NCI-H2107 treated with DMSO at 0.1 percent for 48 hours (cell line): ENCODE data around the gene SELENON.

ENCODE experiments used
- DNase-seq: peaks from one replicate; lab custom pipeline; 2025; ENCODE audit not compliant: unreplicated experiment; lab: John Stamatoyannopoulos, UW

SELENON gene

DNA sequence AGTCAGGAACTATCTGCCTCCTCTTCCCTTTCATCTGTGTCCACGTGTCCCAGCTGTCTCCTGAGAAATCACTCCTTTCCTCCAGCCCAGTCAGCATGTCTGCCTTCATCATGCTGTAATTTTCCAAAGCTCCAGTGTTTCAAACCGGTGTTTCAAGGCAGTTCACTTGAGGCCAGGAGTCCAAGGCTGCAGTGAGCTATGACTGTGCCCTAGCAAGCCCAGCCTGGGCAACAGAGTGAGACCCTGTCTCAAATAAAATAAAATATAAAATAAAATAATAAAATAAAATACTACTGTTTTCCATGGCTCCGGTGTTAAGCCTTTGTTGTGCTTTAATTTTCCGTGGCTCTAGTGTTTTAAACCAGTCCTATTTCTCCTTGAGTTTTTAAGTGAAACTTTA is 7.9 kb upstream of the SELENON start:
- DNase-seq, result no peak

DNA sequence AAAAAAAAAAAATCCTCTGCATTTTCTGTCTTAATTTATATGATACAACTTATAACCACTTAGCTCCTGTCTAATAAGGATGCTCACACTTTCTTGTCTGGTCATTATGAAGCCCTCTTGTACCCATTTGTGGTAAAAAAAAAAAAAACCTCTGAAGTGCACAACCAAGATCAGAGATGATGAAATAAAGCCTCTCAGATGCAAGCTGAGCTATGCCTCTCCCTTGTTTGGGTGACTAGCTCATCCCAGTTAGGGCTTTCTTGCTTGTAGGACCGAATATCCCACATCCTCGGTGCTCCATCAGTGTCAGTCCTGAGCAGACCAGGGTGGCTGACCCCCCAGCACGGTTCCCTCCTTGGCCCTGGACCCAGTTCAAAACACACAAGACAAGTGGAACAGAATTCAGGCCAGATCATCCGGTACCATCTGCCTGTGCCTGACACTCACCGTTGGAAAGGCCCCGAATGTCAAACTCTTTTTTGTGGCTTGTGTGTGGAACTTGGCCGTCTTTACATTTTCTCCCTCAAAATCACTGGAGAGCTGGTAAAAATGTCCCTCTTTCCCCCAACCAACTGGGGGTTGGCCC is 6.3 kb upstream of the SELENON start:
- no peak for DNase-seq

DNA sequence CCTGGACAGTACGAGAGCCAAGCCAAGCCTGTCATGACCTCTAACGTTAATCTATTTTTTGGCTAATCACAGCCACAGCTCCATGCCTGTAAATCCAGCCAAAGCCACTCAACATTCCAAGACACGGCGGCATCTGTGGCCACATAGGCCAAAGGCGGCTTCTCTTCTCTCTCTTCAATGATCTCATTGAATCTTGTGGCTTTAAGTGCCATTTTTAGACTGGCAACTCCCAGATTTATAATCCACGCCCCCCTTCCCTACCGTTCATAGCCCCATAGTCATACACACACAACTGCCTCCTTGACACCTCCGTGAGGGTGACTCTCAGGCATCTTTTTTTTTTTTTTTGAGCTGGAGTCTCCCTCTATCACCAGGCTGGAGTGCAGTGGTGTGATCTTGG is 5.7 kb upstream of the SELENON start:
- DNase-seq, result no peak

DNA sequence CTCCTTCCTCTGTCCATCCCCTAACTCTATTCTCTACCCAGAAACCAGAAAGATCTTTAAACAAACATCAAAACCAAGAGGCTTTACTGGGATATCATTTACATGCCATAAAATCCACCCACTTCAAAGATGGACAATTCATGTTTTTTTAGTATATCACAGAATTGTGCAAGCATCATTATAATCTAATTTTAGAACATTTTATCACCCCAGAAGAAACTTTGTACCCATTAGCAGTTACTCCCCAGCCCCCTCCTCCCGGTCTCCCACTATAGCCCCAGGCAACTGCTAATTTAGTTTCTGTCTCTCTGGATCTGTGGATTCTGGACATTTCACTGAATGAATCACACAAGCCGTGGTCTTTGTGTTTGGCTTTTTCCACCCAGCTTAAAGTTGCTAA is 4.8 kb upstream of the SELENON start:
- no peak for DNase-seq

DNA sequence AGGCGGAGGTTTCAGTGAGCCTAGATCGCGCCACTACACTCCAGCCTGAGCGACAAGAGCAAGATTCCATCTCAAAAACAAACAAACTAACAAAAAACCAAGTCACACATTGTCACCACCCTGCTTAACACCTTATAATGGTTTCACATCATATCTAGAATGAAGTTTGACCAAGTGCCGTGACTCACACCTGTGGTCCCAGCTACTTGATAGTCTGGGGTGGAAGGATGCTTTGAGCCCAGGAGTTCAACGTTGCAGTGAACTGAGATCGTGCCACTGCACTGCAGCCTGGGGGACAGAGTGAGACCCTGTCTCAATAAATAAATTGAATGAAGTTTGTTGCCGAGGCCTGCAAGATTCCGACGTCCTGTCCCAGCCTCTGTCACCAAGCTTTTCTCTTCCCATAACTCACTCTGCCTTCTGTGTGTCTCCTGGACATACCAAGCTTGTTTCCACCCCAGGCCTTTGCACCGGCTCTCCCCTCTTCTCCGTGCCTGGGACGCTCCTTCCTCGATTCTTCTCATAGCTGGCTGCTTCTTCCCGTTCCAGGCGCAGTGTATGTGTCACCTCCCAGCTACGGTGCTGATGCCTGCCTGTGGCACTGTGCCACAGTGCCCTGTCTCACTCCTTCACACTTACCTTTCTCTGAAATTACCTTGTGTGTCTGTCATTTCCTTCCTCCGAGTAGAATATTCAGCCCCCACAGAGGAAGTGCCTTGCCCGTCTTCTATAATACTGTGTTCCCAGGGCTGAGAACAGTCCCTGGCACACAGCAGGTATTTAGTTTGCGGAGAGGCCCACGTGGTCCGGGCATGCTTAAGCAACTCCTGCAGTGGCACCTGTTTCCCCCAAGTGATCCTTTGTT is 3.8 kb upstream of the SELENON start:
- peak; percentile 91 for DNase-seq

DNA sequence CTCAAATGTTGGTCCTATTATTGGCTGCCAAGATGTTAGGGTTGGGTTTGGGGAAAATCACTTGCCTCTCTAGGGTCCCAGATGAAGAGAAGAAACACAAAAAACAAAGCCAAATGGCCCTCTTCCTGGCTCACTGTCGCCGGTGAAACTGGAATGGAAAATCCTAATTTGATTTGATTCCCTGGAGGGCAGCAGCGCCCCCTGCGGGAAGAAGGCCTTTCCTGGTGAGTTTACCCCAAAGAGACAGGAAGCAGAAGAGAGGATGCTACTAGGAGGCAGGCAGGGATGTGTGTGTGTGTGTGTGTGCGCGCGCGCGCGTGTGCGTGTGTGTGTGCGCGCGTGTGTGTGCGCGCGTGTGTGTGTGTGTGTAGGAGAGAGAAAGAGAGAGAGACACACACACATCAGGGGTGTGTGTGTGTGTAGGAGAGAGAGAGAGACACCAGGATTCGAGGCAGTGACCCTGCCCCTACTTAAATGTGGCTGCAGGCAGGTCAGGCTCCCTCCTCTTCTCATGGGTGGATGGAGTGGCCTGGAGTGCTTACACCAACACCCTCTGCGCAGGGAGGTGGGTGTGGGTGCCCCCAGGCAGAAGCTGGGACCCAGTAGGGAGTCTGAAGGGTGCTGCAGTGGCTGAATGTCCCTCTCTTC is 3.1 kb upstream of the SELENON start:
- DNase-seq, result peak; percentile 91

DNA sequence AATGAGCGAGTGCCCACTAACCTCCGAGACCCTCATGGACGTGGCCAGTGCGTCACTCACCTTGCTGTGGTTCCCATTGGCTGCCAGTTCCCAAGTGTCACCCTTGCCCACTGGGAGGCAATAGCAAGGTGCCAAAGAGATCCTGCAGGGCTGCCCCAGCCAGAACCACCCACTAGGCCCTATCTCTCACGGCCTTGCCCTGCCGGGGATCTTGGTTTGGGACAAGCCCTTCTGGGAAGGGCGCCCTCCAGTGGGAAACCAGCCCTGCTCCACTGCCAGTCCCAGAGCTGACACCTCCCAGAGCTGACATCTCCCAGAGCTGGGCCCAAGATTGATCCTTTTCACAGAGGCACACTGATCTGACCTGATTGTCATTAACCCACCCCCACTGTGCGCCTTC is 2.1 kb upstream of the SELENON start:
- DNase-seq, result no peak

DNA sequence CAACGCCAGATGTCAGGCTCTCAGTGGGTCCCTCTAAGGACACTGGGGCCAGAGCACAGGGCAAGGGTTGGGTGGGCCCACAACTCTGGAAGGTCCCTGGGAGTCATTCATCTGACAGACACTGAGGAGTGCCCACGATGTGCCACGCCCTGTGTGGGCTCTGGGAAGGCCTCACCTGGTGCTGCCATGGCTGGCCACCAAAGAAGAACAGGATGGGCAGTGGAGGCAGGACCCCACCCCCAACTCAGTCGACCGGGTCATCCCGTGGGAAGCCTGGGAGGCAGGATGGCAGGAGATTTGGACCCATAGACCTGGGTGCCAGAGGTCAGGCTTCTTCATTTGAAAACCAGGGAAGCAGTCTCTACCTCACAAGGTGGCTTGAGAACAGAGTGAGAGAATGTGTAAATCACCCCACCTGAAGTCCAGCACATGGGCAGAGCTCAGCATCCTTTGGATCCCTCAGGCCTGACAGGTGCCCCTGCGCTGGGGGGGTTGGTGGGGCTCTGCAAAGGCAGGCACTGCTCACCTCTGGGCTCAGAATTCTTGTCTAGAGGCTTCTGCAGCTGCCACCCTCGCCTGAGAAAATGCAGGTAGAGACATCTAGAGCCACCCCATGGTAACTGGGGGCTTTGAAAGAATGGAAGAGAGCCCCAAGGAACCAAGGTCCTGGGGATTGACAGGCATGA is 1.2 kb upstream of the SELENON start:
- no peak for DNase-seq

DNA sequence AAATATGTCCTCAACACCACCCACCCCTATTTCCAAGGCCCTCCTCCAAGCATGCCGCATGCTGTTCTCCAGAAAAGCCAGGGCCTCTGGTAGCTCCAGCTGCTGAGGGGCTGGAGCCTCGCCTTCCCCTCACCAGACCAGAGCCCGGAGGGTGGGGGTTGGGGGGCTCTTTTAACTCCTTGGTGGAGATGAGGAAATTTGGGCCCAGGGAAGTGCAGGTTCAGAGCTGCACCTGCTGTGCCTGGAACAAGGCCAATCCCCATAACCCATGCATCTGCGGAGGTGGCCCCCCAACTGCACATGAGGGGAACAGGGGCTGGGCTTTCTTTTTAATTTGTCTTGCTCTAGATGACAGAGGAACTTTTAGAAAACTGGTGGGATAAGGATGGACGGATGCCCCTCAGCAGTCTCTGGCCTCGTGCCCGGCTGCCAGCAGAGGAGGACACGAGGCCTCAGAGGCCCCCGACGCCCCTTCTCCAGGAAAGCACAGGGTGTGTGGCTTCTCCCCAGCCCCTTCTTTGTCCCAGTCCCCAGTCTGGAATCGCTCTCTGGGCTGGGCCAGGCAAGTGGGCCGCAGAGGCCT is 550 bp upstream of the SELENON start:
- DNase-seq, result no peak

DNA sequence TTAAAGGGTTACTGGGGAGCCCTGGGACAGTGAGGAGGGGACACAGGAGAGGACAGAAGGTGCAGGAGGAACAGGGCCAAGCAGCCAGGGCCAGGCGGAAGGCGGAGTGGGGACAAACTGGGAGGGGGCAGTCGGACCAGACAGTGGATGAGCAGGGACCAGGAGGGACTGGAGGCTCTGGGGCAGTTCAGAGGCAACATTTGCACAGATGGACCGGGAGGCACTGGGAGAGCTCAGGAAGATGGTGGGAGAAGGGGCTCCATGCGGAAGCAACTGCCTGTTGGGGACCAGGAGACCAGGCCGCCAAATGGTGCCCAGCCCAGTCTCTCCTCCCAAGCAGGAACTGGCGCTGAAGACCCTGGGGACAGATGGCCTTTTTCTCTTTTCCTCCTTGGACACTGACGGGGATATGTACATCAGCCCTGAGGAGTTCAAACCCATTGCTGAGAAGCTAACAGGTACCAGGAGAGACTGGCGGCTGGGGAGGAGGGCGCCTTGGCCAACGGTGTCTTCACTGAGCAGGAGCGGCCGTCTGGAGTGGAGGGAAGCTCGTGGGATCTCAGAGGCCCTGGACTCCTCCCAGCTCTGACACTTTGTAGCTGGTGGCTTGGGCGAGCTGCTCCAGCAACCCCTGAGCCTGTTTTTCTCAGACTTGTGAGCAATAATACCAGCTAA is 847 bp downstream of the SELENON start:
- DNase-seq, result no peak

DNA sequence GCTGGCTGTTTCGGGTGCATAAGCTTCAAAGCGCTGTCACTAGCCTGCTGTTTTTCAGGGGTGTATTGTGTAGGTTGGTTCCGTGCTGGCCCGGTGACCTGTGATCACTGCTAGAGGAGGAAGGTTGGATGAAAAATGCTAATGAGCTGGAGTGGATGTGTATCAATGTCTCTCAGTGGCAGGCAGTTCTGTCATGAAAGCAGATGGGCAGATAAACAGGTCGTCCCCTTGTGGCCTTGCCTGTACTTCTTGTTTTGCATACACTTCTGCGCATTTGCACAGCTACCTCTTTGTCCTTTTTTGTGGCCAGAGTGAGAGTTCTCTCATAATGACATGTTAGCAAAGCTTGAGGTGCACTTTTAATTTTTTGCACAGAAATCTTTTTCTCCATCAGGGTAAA is 2.9 kb downstream of the SELENON start:
- no peak for DNase-seq

DNA sequence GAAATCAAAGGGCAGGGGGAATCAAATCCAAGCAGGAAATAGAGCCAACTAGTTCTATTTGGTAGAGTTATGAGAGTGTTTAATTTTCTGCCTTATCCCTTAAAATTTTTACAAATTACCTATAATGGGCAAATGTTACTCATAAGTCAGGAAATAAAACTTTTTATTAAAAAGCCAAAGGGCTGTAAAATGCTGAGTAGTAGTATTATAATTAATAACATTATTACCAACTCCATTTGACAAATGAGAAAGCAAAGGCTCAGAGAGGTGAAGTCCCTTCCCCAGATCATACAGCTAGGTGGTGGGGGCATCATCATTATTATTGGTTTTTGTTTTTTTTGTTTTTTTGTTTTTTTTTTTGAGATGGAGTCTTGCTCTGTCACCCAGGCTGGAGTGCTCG is 3.4 kb downstream of the SELENON start:
- no peak for DNase-seq

DNA sequence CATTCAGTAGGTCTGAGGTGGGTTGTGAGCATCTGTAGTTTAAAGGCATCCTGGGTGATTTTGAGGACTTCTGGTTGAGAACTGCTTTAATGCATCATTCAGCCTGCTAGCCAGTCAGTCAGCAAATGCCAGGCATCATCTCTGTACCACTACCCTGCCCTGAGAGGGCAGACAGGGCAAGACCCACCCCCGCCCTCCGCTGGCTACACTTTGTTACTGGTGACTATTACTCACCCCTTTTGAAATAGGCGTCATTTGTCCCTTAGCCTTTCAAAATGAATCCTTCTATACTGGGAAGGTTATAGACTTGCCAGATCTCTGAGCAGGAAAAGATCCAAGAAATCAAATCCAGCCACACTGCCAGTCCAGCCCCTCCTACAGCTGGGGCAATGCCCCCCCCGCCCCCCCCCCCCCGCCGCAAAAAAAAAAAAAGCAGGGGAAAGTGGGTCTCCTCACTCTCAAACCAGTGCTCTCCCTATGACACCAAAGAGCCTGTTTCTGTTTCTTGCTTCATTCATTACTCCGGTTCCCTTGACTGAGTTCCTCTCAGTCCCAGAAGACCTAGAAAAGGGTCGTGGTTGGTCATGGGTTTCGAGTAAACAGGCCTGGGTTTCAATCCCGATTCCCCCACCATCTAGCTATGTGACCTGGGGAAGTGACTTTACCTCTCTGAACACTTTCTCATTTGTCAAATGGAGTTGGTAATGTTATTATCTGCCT is 4.4 kb downstream of the SELENON start:
- DNase-seq, result no peak

DNA sequence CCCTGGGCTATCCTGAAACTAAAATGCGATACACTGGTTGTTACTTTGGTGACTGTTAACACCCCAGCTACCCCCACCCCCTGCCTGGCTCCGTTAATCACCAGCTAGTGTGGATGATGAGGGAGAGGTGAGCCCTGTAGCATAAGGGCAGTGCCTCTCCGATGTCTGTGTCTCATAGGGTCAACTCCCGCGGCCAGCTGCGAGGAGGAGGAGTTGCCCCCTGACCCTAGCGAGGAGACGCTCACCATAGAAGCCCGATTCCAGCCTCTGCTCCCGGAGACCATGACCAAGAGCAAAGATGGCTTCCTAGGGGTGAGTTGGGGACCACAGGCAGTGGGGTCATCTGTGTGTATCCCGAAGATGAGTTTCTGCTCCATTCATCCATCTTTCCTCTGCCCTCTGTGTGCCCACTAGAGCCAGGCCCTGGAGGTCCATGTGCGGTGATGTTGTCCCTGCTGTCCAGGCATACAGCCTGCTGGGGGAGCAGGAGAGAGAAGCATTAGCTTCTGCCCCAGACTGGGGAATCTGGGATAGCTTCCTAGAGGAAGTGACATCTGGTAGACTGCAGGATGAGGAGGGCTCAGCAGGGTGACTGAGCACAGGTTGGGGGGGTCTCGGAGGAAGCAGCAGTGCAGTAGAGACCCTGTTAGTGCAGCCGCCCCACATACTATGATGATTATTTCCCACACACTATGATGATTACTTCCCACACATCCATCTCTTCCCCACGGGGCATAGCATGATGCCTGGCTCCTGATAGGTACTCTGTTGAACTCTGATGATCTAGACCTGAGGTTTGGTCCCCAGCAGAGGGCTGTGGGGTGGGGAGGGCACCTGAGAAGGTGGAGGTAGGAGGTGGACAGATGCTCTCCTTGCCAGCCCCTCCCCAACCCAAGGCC is 5.2 kb downstream of the SELENON start:
- DNase-seq, result no peak

DNA sequence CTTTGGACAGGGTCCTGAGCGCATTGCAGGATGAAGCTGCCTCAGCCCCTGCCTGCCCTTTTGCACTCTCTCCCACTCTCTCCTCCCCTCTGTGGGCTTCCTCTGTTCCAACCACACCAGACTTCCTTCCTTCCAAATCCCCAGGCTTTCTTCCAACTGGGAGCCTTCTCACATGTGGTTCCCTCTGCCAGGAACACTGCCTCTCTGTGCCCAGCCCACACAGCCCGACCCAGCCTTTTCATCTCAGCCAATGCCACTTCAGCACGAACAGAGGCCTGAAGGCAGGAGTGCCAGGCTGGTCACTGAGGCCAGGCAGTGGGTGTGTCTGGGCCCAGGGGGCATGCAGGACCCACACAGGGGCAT is 5.9 kb downstream of the SELENON start:
- DNase-seq, result no peak

DNA sequence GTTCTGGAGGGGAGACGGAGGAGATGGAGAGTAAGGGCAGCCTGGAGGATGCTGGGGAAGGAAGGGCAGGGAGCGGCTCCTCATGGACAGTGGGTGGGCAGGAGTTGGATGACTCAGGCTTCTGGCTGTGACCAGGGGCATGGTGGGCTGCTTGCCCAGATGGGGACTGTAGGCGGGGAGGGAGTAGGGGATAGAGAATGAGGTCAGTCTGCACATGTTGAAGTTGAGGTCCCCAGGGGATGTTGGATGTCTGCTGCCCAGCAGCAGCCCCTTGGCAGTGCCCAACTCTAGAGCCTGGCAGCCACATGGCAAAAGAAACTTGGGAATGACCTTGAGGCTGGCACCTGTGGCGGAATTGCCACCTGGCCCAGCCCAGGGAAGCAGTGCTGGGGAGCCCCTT is 6.4 kb downstream of the SELENON start:
- DNase-seq, result no peak

DNA sequence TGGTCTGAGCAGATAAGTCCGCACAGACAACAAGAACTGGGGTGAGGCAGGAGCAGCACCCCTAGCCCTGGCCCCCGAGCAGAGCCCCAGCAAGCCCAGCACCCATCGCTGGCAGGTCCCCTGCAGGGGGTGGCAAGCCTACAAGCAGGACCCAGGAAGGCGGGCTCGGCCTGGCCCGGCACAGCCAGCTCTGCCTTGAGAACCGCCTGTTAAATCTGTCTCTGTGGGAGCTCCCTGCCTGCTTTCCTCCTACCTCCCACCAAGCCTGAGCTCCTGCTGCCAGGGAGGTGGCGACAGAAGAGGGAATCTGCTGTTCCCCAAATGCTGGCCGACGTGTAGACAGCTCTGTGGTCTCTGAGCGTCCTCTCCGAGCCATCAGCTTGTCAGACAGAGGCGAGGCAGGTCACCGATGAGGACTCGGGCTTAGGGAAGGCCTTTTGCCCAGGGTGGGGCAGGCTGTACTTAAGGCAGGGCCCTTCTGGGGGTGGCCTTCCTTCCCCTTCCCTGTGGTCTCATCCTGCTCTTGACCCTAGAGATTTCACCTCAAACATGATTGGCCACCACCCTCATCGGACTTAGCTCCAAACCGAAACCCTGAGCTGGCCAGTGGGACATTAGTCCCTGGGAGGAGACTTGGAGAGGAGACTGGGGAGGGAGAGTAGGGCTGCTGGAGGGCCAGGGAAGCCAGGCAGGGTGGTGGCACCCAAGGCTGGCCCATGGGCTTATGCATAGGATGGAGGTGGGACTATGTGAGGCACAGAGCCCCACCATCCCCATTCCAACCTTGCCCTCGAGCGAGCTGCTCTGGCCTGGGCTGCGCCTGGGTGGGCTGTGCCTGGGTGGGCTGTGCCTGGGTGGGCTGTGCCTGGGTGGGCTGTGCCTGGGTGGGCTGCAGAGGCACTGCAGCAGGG is 7.7 kb downstream of the SELENON start:
- no peak for DNase-seq
